Hepatocyte (in vitro differentiated cells): ENCODE measurements around the gene ABHD15. TPM values are rescaled to one million over a fixed set of nuclear protein-coding genes. Genes with fewer than 3 reads are reported as not detected.
"Not testable (repeated sequence)": the region's sequence is repeated elsewhere in the genome, so short reads cannot be mapped to it uniquely, and the experiment has no call there.

Experiments
- DNase-seq: peaks from one replicate; pipeline ENCODE4 v3.0.0-alpha.2; 2016; ENCODE audit warnings: low spot score
- H2AFZ ChIP-seq: fragments of 200-600 bp; sonication (generic); 2 replicates; pipeline ENCODE4 v1.6.0; 2016; ENCODE audit warnings: antibody characterized with exemption, mild to moderate bottlenecking
- H3K27ac ChIP-seq: fragments of 200-600 bp; sonication (generic); 2 replicates; pipeline ENCODE4 v1.5.1; 2016; ENCODE audit warnings: mild to moderate bottlenecking
- H3K27me3 ChIP-seq: fragments of 200-600 bp; sonication (generic); 2 replicates; pipeline ENCODE4 v1.6.1; 2016
- H3K36me3 ChIP-seq: fragments of 200-600 bp; sonication (generic); replicated peaks from 2 replicates; pipeline ENCODE4 v1.5.1; 2016; ENCODE audit warnings: low read depth; ENCODE audit not compliant: insufficient read depth
- H3K4me1 ChIP-seq: fragments of 200-600 bp; sonication (generic); 2 replicates; pipeline ENCODE4 v1.5.1; 2016; ENCODE audit warnings: mild to moderate bottlenecking, moderate library complexity; ENCODE audit not compliant: insufficient read depth
- H3K4me2 ChIP-seq: fragments of 200-600 bp; sonication (generic); 2 replicates; pipeline ENCODE4 v1.6.0; 2016
- H3K4me3 ChIP-seq: fragments of 200-600 bp; sonication (generic); 2 replicates; pipeline ENCODE4 v1.5.1; 2016; ENCODE audit warnings: mild to moderate bottlenecking
- H3K79me2 ChIP-seq: fragments of 200-600 bp; sonication (generic); 2 replicates; pipeline ENCODE4 v1.6.0; 2017; ENCODE audit warnings: mild to moderate bottlenecking
- H3K9me2 ChIP-seq: fragments of 200-600 bp; sonication (generic); replicated peaks from 2 replicates; pipeline ENCODE4 v1.6.0; 2017; ENCODE audit warnings: mild to moderate bottlenecking; ENCODE audit not compliant: insufficient read depth
- H3K9me3 ChIP-seq: fragments of 200-600 bp; sonication (generic); 2 replicates; pipeline ENCODE4 v1.5.1; 2016; ENCODE audit warnings: low read depth, mild to moderate bottlenecking
- H4K20me1 ChIP-seq: fragments of 200-600 bp; sonication (generic); 2 replicates; pipeline ENCODE4 v1.6.0; 2016; ENCODE audit warnings: mild to moderate bottlenecking; ENCODE audit not compliant: insufficient read depth, poor library complexity, severe bottlenecking
- CTCF ChIP-seq: fragments of 200-600 bp; sonication (generic); IDR thresholded peaks from 2 replicates; pipeline ENCODE4 v1.5.1; 2016; ENCODE audit warnings: antibody characterized with exemption, mild to moderate bottlenecking; ENCODE audit not compliant: poor library complexity
- EZH2 ChIP-seq: fragments of 200-600 bp; sonication (generic); IDR thresholded peaks from 2 replicates; pipeline ENCODE4 v1.6.1; 2016; ENCODE audit warnings: antibody characterized with exemption, mild to moderate bottlenecking, borderline replicate concordance
- EZH2phosphoT487 ChIP-seq: fragments of 200-600 bp; sonication (generic); IDR thresholded peaks from one replicate; pipeline ENCODE4 v1.6.1; 2018; ENCODE audit warnings: antibody characterized with exemption, mild to moderate bottlenecking, low read depth, moderate library complexity; ENCODE audit not compliant: unreplicated experiment, severe bottlenecking
- WGBS: methylation state at CpG from one replicate; pipeline ENCODE4 v1.1.6; 2016; ENCODE audit warnings: low lambda C conversion rate; ENCODE audit errors: missing lambda C conversion rate; 5-methylcytosine and 5-hydroxymethylcytosine counted together
- polyA plus RNA-seq: library from polyadenylated mRNA; unstranded; fragments of >200 nt; fragmentation: Nextera tagmentation; extraction: Ambion mirVana; gene quantifications from 2 replicates; pipeline ENCODE4 v1.2.1, GENCODE V29; 2016
- total RNA-seq: library from RNA; depleted of rRNA; stranded (reverse); fragments of >200 nt; gene quantifications from 2 replicates; pipeline ENCODE4 v1.2.3, GENCODE V29; 2014

Gene ABHD15
- total and polyA plus RNA-seq, 2 experiments from 2014 or later, result 11.0 to 19.2 TPM

- Histone ChIP-seq H3K79me2 (peaks cover 8% of the 10 kb centered on the region), H3K9me3 (no peaks in the 10 kb centered on the region), H3K27me3 (no peaks in the 10 kb centered on the region), H3K9me2 (no peaks in the 10 kb centered on the region), H4K20me1 (no peaks in the 10 kb centered on the region), H3K4me2 (no peak overlapping the region), H3K4me3 (no peak overlapping the region), H3K4me1 (peaks cover 13% of the 10 kb centered on the region), H2AFZ (no peak overlapping the region), H3K36me3 (no peaks in the 10 kb centered on the region), H3K27ac (no peak overlapping the region)
- TF ChIP-seq CTCF (no peak), EZH2phosphoT487 (no peak), EZH2 (no peak)
- 73% methylated on average over 6 of the region's 6 CpGs for WGBS
- DNase-seq, result no peak
Observed at GRCh38 chr17:29560316-29560715, 6.5 kb downstream of the ABHD15 start.

GRCh38 chr17:29559640-29560039 lies 7.2 kb downstream of the ABHD15 start:
- DNase-seq, result no peak
- no peaks in the 10 kb centered on the region for H3K9me2 ChIP-seq
- H2AFZ ChIP-seq, result no peak overlapping the region
- H3K27ac ChIP-seq, result no peak overlapping the region
- H3K27me3 ChIP-seq, result no peaks in the 10 kb centered on the region
- H3K79me2 ChIP-seq, result peaks cover 5% of the 10 kb centered on the region
- H3K4me3 ChIP-seq, result no peak overlapping the region
- TF ChIP-seq EZH2 (no peak), EZH2phosphoT487 (no peak), CTCF (no peak)
- H3K9me3 ChIP-seq, result no peaks in the 10 kb centered on the region
- H3K36me3 ChIP-seq, result no peaks in the 10 kb centered on the region
- no peaks in the 10 kb centered on the region for H4K20me1 ChIP-seq
- peaks cover 6% of the 10 kb centered on the region for H3K4me1 ChIP-seq
- no peak overlapping the region for H3K4me2 ChIP-seq
- WGBS, result 98% methylated on average over 2 of the region's 2 CpGs

GRCh38 chr17:29558139-29558538 lies 8.7 kb downstream of the ABHD15 start:
- DNase-seq, H3K9me2 ChIP-seq, H3K36me3 ChIP-seq, H3K27ac ChIP-seq, H3K4me1 ChIP-seq, H3K4me2 ChIP-seq, H3K9me3 ChIP-seq, H4K20me1 ChIP-seq, H2AFZ ChIP-seq, H3K4me3 ChIP-seq, H3K27me3 ChIP-seq, H3K79me2 ChIP-seq: not testable (repeated sequence)
- WGBS, result 97% methylated on average over 5 of the region's 5 CpGs

GRCh38 chr17:29557739-29558116 lies 9.1 kb downstream of the ABHD15 start:
- DNase-seq, result no peak
- no peaks in the 10 kb centered on the region for H3K79me2 ChIP-seq
- no peak overlapping the region for H3K27ac ChIP-seq
- H3K9me2 ChIP-seq, result no peaks in the 10 kb centered on the region
- H3K27me3 ChIP-seq, result no peaks in the 10 kb centered on the region
- peaks cover 5% of the 10 kb centered on the region for H3K4me1 ChIP-seq
- no peak for TF ChIP-seq CTCF
- TF ChIP-seq EZH2, result no peak
- TF ChIP-seq EZH2phosphoT487, result no peak
- H3K9me3 ChIP-seq, result no peaks in the 10 kb centered on the region
- H3K36me3 ChIP-seq, result no peaks in the 10 kb centered on the region
- no peak overlapping the region for H3K4me2 ChIP-seq
- no peak overlapping the region for H3K4me3 ChIP-seq
- no peak overlapping the region for H2AFZ ChIP-seq
- no peaks in the 10 kb centered on the region for H4K20me1 ChIP-seq
